Measurements from ENCODE around the gene SYNE1.

DNA sequence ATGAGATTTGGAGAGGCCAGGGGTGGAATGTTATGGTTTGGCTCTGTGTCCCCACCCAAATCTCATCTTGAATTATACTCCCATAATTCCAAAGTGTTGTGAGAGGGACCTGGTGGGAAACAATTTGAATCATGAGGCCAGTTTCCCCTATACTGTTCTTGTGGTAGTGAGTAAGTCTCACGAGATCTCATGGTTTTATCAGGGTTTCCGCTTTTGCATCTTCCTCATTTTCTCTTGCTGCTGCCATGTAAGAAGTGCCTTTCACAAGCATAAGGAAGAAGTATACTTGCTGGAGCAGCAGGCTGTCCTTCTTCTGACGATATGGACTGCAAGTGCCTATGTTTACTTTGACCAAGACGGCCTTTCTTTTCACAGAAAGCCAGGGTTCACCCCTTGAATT is 559.2 kb downstream of the SYNE1 start:
- no peak for TF ChIP-seq POLR2AphosphoS5 (IDR thresholded peaks at IDR 0.05)
- TF ChIP-seq, protein P1, sequence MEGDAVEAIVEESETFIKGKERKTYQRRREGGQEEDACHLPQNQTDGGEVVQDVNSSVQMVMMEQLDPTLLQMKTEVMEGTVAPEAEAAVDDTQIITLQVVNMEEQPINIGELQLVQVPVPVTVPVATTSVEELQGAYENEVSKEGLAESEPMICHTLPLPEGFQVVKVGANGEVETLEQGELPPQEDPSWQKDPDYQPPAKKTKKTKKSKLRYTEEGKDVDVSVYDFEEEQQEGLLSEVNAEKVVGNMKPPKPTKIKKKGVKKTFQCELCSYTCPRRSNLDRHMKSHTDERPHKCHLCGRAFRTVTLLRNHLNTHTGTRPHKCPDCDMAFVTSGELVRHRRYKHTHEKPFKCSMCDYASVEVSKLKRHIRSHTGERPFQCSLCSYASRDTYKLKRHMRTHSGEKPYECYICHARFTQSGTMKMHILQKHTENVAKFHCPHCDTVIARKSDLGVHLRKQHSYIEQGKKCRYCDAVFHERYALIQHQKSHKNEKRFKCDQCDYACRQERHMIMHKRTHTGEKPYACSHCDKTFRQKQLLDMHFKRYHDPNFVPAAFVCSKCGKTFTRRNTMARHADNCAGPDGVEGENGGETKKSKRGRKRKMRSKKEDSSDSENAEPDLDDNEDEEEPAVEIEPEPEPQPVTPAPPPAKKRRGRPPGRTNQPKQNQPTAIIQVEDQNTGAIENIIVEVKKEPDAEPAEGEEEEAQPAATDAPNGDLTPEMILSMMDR (IDR thresholded peaks at IDR 0.05) = no peak

Data from upper lobe of left lung (tissue), 4 donors.